Endothelial cell of umbilical vein (primary cell): Measurements from ENCODE around the gene GLB1L. TPM values are rescaled to one million over a fixed set of nuclear protein-coding genes. Genes with fewer than 3 reads are reported as not detected.

Experiments used
- BruUV-seq: library from RNA; stranded (reverse); fragments of 400-500 nt; replicated peaks from 2 replicates; lab custom pipeline; 2021; lab: Mats Ljungman, UMichigan
- CTCF ChIA-PET: fragments of 300-600, 350-600 bp; sonication (Branson Sonifier 250); formaldehyde crosslinking; loops from one replicate; lab custom pipeline; 2021; ENCODE audit warnings: antibody characterized with exemption, inconsistent platforms; lab: Charles Lee
- POLR2A ChIA-PET: fragments of 300-600, 350-600 bp; sonication (Branson Sonifier 250); formaldehyde crosslinking; loops from one replicate; lab custom pipeline; 2021; ENCODE audit warnings: antibody characterized with exemption, inconsistent platforms; lab: Charles Lee
- DNase-seq: peaks from one replicate; pipeline ENCODE4 v3.0.0-alpha.2; 2011; ENCODE audit warnings: low read depth, low spot score
- FAIRE-seq: peaks from 2 replicates; lab custom pipeline; 2011; peaks lifted over from hg19 to GRCh38; lab: Jason Lieb, UNC
- H2AFZ ChIP-seq: 2 replicates; pipeline ENCODE4 v1.6.0; 2012; ENCODE audit warnings: low read depth, low read length, control low read depth, inconsistent platforms
- H3K27ac ChIP-seq: 2 replicates; pipeline ENCODE4 v1.5.1; 2011; ENCODE audit warnings: low read depth, mild to moderate bottlenecking, control low read depth, low read length, moderate library complexity; ENCODE audit not compliant: insufficient read depth
- H3K27me3 ChIP-seq, 2 experiments: 2 replicates each; pipeline versions ENCODE4 v1.6.0 to v1.6.1; 2011; ENCODE audit warnings: low read length in 2 of 2, mixed read lengths in 1 of 2; ENCODE audit not compliant: control insufficient read depth in 2 of 2, insufficient read depth in 2 of 2
- H3K36me3 ChIP-seq, 2 experiments: 2 replicates in 1 of 2; 3 replicates in 1 of 2; pipeline ENCODE4 v1.5.1; 2011; ENCODE audit warnings: low read length in 2 of 2, mild to moderate bottlenecking in 1 of 2, moderate library complexity in 1 of 2; ENCODE audit not compliant: control insufficient read depth in 2 of 2, insufficient read depth in 2 of 2; ENCODE audit errors: extremely low read depth in 1 of 2
- H3K4me1 ChIP-seq: 3 replicates; pipeline ENCODE4 v1.5.1; 2011; ENCODE audit warnings: mild to moderate bottlenecking, low read length; ENCODE audit not compliant: control insufficient read depth, insufficient read depth; ENCODE audit errors: extremely low read depth
- H3K4me2 ChIP-seq: 2 replicates; pipeline ENCODE4 v1.6.1; 2011; ENCODE audit warnings: low read length, control low read depth, mixed read lengths; ENCODE audit not compliant: insufficient read depth
- H3K4me3 ChIP-seq, 3 experiments: fragments of 200-600 bp in 1 of 3; sonication (generic), shearing (Covaris generic) in 1 of 3; replicated peaks in 1 of 3; 2 replicates each; pipeline ENCODE4 v1.5.1; 2011 to 2016; ENCODE audit warnings: control low read depth in 3 of 3, low read length in 3 of 3, mild to moderate bottlenecking in 2 of 3, inconsistent platforms in 1 of 3, low read depth in 1 of 3, moderate library complexity in 1 of 3; ENCODE audit not compliant: insufficient read depth in 1 of 3
- H3K79me2 ChIP-seq: 2 replicates; pipeline ENCODE4 v1.6.0; 2012; ENCODE audit warnings: low read length, inconsistent platforms; ENCODE audit not compliant: control insufficient read depth, insufficient read depth
- H3K9ac ChIP-seq: replicated peaks from 2 replicates; pipeline ENCODE3; 2011; ENCODE audit warnings: low read length, control low read depth; ENCODE audit not compliant: insufficient read depth; ENCODE audit errors: extremely low read depth
- H3K9me1 ChIP-seq: replicated peaks from 3 replicates; pipeline ENCODE4 v1.6.0; 2011; ENCODE audit warnings: mild to moderate bottlenecking, low read length; ENCODE audit not compliant: control insufficient read depth, insufficient read depth; ENCODE audit errors: extremely low read depth
- H3K9me3 ChIP-seq: replicated peaks from 2 replicates; pipeline ENCODE4 v1.5.1; 2012; ENCODE audit warnings: low read length, inconsistent platforms; ENCODE audit not compliant: control insufficient read depth, insufficient read depth
- H4K20me1 ChIP-seq: replicated peaks from 2 replicates; pipeline ENCODE3; 2011; ENCODE audit warnings: mild to moderate bottlenecking, low read length; ENCODE audit not compliant: control insufficient read depth, insufficient read depth; ENCODE audit errors: extremely low read depth
- FOS ChIP-seq: IDR thresholded peaks from 2 replicates; pipeline ENCODE4 v1.6.1; 2011; ENCODE audit warnings: mild to moderate bottlenecking, low read length, moderate library complexity, borderline replicate concordance; ENCODE audit not compliant: insufficient read depth
- GATA2 ChIP-seq: IDR thresholded peaks from 2 replicates; pipeline ENCODE4 v1.7.0; 2011; ENCODE audit warnings: low read depth, mild to moderate bottlenecking, moderate library complexity, mixed read lengths, low read length; ENCODE audit not compliant: insufficient read length, insufficient read depth
- dilution Hi-C: fragments of 300-500 bp; cut with MboI; formaldehyde crosslinking; loops from one replicate; pipeline ENCODE4 v1.15.0; 2019; ENCODE audit warnings: low sequenced_read_pairs; ENCODE audit not compliant: extremely low pct_ligation_motif_present
- intact Hi-C: fragments of 100-400 bp; cut with micrococcal nuclease; formaldehyde crosslinking; loops from one replicate; pipeline ENCODE4 v1.10.0; 2022
- polyA plus RNA-seq, 4 experiments: library from polyadenylated mRNA; depleted of rRNA in 3 of 4; stranded (reverse) in 3 of 4; unstranded in 1 of 4; fragments of >200 nt; gene quantifications; 2 replicates each; pipeline versions ENCODE4 v1.2.1 to v1.2.3, GENCODE V29; 2011 to 2012; ENCODE audit warnings: missing spikeins in 1 of 4
- total RNA-seq: library from RNA; stranded (reverse); gene quantifications from 2 replicates; pipeline ENCODE4 v1.2.3, GENCODE V29; 2021
- TF ChIP-seq, protein P1 (sequence below): IDR thresholded peaks from 2 replicates; pipeline ENCODE4 v1.6.1; 2011; ENCODE audit not compliant: insufficient read depth, insufficient read length
- TF ChIP-seq, protein P2 (sequence below), 2 donors: IDR thresholded peaks; 1 replicate in 1 of 2; 2 replicates in 1 of 2; pipeline ENCODE4 v1.5.1; 2011; ENCODE audit warnings: low read length in 2 of 2, mild to moderate bottlenecking in 2 of 2, moderate library complexity in 2 of 2, control low read depth in 1 of 2, inconsistent platforms in 1 of 2, low read depth in 1 of 2; ENCODE audit not compliant: insufficient read depth in 1 of 2; ENCODE audit errors: extremely low read depth in 1 of 2

The GLB1L gene
- total and polyA plus RNA-seq, 2 donors (not counting 3 experiments of a cell fraction or from before 2014, with no cell fraction given): 9.2 to 11.9 TPM

DNA sequence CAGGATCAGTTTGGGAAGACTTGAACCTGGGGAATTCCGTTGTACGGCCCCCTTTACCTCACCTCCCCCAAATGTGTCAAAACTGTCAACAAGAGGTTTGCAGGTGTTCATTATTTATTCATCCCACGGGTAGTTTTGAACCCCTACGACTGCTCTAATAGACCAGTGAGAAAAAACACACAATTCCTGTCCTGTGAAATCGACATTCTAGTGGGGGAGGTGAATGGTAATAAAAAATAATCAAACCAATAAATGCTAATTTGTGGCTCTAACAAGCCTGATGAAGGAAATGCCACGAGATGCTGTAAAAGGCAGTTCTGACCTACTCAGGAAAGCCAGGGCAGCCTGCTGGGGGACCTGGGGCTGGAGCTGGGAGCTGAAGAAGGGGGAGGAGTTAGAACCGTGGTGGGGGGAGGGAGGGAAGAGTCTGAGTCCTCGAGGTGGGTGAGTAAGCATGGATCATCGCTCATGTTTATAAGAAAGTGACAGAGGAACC lies 33.5 kb upstream of the GLB1L start:
- H3K27ac ChIP-seq: peak overlapping the region; percentile 81
- TF ChIP-seq GATA2: no peak
- peak; percentile 72 for TF ChIP-seq FOS

DNA sequence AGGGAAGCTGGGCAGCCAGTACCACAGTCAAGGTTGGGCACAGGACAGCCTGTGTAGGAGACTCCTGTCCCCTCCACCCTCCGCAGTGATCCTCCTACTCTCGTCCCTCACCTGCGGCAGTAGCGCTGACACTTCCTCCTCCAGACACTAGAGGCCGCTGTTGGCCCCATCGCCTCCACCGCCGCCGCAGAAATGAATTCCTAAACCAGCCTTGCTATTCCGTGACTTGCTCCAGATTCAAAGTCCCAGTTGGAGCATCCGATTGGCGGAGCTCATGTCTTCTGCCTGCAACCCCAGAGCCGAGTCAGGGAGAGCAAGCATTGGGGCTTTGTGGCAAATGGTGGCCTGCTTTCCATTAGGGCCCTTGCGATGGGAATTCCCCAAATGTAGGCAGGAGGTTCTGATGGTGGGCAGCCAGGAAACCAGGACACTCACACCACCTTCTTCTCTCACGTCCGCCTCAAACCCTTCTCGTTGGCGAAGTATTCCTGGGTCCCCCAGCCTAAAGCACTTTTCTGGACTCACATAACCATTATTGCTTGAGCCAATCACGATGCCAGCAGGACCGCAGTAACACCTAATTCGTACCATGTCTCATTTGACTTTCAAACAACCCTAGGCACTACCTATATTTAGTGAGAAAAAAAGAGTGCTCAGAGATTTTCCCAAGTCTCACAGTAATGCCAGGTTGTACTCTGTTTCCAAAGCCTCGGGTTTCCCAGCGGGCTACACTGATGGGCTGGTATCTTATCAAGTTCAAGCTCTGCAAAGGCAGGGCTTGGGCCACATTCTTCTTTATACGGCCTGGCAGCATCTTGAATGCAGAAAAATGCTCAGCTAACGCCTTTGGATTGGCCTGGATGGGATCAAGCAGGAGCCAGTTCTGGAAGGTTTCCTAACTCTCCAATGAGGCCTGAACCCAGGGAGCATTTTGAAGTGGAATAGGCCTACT lies 32.7 kb upstream of the GLB1L start:
- Histone ChIP-seq H3K9me1 (no peaks in the 10 kb centered on the region), H3K27ac (peak overlapping the region; percentile 81), H3K36me3 (peaks cover 0 to 6% of the 10 kb centered on the region in 2 experiments), H4K20me1 (no peaks in the 10 kb centered on the region), H3K79me2 (no peaks in the 10 kb centered on the region), H3K27me3 (no peaks in the 10 kb centered on the region), H3K4me2 (peak overlapping the region; percentile 37), H3K9me3 (no peaks in the 10 kb centered on the region), H3K9ac (peak overlapping the region; percentile 60), H3K4me3 (no peak overlapping the region), H3K4me1 (peaks cover 17% of the 10 kb centered on the region), H2AFZ (peak overlapping the region; percentile 79)
- dilution Hi-C loops (no loop called here), intact Hi-C loops (loop anchor here (1.0 to 5.0 kb wide), 2 partner anchors 49 to 109 kb away; partner anchors contain the start of genes ANKZF1, ATG9A and DNPEP)
- FAIRE-seq (peak; percentile 96), DNase-seq (peak; percentile 75)
- BruUV-seq: no TSS peak
- POLR2A ChIA-PET: interaction anchor here (0.6 to 1.1 kb wide), 2 partner anchors 23 to 26 kb away, joined by 3 to 4 read pairs; no protein-coding TSS in a partner anchor
- CTCF ChIA-PET: interaction anchor here (0.6 to 12.6 kb wide), 16 partner anchors 11 to 298 kb away, joined by 3 to 253 read pairs (median 4); partner anchors contain the start of genes ABCB6, ANKZF1, ATG9A and CNPPD1
- TF ChIP-seq, protein P1, sequence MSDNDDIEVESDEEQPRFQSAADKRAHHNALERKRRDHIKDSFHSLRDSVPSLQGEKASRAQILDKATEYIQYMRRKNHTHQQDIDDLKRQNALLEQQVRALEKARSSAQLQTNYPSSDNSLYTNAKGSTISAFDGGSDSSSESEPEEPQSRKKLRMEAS: no peak
- TF ChIP-seq, protein P2, sequence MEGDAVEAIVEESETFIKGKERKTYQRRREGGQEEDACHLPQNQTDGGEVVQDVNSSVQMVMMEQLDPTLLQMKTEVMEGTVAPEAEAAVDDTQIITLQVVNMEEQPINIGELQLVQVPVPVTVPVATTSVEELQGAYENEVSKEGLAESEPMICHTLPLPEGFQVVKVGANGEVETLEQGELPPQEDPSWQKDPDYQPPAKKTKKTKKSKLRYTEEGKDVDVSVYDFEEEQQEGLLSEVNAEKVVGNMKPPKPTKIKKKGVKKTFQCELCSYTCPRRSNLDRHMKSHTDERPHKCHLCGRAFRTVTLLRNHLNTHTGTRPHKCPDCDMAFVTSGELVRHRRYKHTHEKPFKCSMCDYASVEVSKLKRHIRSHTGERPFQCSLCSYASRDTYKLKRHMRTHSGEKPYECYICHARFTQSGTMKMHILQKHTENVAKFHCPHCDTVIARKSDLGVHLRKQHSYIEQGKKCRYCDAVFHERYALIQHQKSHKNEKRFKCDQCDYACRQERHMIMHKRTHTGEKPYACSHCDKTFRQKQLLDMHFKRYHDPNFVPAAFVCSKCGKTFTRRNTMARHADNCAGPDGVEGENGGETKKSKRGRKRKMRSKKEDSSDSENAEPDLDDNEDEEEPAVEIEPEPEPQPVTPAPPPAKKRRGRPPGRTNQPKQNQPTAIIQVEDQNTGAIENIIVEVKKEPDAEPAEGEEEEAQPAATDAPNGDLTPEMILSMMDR (IDR thresholded peaks at IDR 0.05; ENCODE audit: extremely low read depth in 1 of 2, insufficient read depth in 1 of 2, low read depth in 1 of 2, low read length in 2 of 2): peak; percentile 98

More for the DNA sequence above, 33.5 kb upstream of the GLB1L start:
- Histone ChIP-seq H3K9ac (peak overlapping the region; percentile 60), H4K20me1 (no peaks in the 10 kb centered on the region), H3K9me1 (no peaks in the 10 kb centered on the region), H3K36me3 (peaks cover 0 to 9% of the 10 kb centered on the region in 2 experiments), H2AFZ (peak overlapping the region; percentile 79), H3K4me1 (peaks cover 17% of the 10 kb centered on the region), H3K4me3 (peak overlapping the region in 2 of 3 experiments; percentile 17 to 47), H3K27me3 (no peaks in the 10 kb centered on the region), H3K79me2 (no peaks in the 10 kb centered on the region), H3K9me3 (no peaks in the 10 kb centered on the region), H3K4me2 (peak overlapping the region; percentile 37)
- no peak for FAIRE-seq
- intact Hi-C loops (loop anchor here (1.0 to 5.0 kb wide), 9 partner anchors 16 to 118 kb away; partner anchors contain the start of genes ABCB6, DNPEP, GLB1L and NHEJ1), dilution Hi-C loops (no loop called here)
- ChIA-PET CTCF (interaction anchor here (0.6 to 12.6 kb wide), 19 partner anchors 10 to 299 kb away, joined by 3 to 253 read pairs (median 4); partner anchors contain the start of genes ABCB6, ANKZF1, ATG9A and CNPPD1), POLR2A (interaction anchor here (0.6 to 1.9 kb wide), 5 partner anchors 24 to 109 kb away, joined by 3 to 6 read pairs (median 3); partner anchors contain the start of genes DNPEP, GLB1L and STK16)
- DNase-seq: no peak
- BruUV-seq: TSS peak; percentile 83
